Testis (tissue), 3 donors: ENCODE measurements around the gene ITPA. TPM values are rescaled to one million over a fixed set of nuclear protein-coding genes. Genes with fewer than 3 reads are reported as not detected.

Source experiments
- DNase-seq: peaks from one replicate; pipeline ENCODE4 v3.0.0-alpha.2; 2019
- H3K27ac ChIP-seq, 2 donors: fragments of 200-600 bp; sonication (generic); one replicate each; pipeline ENCODE4 v1.5.1; 2019
- H3K27me3 ChIP-seq: fragments of 200-600 bp; sonication (generic); one replicate; pipeline ENCODE4 v1.5.1; 2019
- H3K36me3 ChIP-seq: fragments of 200-600 bp; sonication (generic); one replicate; pipeline ENCODE4 v1.5.1; 2017; ENCODE audit warnings: low read depth; ENCODE audit errors: missing control alignments
- H3K4me1 ChIP-seq: fragments of 200-600 bp; sonication (generic); one replicate; pipeline ENCODE4 v1.5.1; 2019
- H3K4me3 ChIP-seq, 2 donors: fragments of 200-600 bp; sonication (generic); one replicate each; pipeline ENCODE4 v1.5.1; 2017 to 2019
- H3K9me3 ChIP-seq: fragments of 200-600 bp; sonication (generic); one replicate; pipeline ENCODE4 v1.5.1; 2017
- CTCF ChIP-seq, 3 experiments: fragments of 450-650 bp in 2 of 3; fragments of 200-600 bp in 1 of 3; sonication (generic) in 1 of 3; IDR thresholded peaks; one replicate each; pipeline ENCODE4 v1.5.1; 2016 to 2019; ENCODE audit warnings: antibody characterized with exemption in 3 of 3, mild to moderate bottlenecking in 2 of 3, moderate library complexity in 1 of 3
- POLR2A ChIP-seq: fragments of 450-650 bp; IDR thresholded peaks from one replicate; pipeline ENCODE4 v1.6.1; 2017; ENCODE audit warnings: antibody characterized with exemption, mild to moderate bottlenecking, moderate library complexity
- WGBS, 2 donors: methylation state at CpG; one replicate each; pipeline ENCODE4 v1.1.5; 2018; 5-methylcytosine and 5-hydroxymethylcytosine counted together
- intact Hi-C: fragments of 100-400 bp; cut with DNase I; formaldehyde crosslinking; loops from one replicate; pipeline ENCODE4 v1.15.1; 2023; ENCODE audit warnings: low total_unique reads
- polyA plus RNA-seq: library from polyadenylated mRNA; stranded (reverse); fragments of 350-450 nt; fragmentation: Illumina TruSeq; extraction: RNeasy Lipid Tissue Mini Kit (QIAGEN cat#74804); gene quantifications from one replicate; pipeline ENCODE4 v1.2.3, GENCODE V29; 2014; ENCODE audit warnings: low read depth, low replicate concordance; ENCODE audit not compliant: insufficient read depth
- total RNA-seq, 2 donors: library from RNA; depleted of rRNA; stranded (reverse); fragments of >200 nt; gene quantifications; one replicate each; pipeline ENCODE4 v1.2.3, GENCODE V29; 2016

The ITPA gene
- total and polyA plus RNA-seq, 3 donors from 2014 or later: 36.4 to 49.8 (median 42.2) TPM

- H3K4me3 ChIP-seq: no peak overlapping the region
- 91 to 97% methylated on average over 7 to 10 of the region's 10 CpGs for WGBS, 2 donors
- peaks cover 7% of the 10 kb centered on the region for H3K36me3 ChIP-seq
- no peak overlapping the region for H3K27ac ChIP-seq
- DNase-seq: no peak
- no peaks in the 10 kb centered on the region for H3K4me1 ChIP-seq
- H3K9me3 ChIP-seq: no peaks in the 10 kb centered on the region
- TF ChIP-seq CTCF (IDR thresholded peaks at IDR 0.05) (no peak), POLR2A (no peak)
- H3K27me3 ChIP-seq: no peaks in the 10 kb centered on the region
- intact Hi-C loops: no loop called here
These were observed 14.5 kb upstream of the ITPA start for GRCh38 chr20:3194617-3195280.

DNA sequence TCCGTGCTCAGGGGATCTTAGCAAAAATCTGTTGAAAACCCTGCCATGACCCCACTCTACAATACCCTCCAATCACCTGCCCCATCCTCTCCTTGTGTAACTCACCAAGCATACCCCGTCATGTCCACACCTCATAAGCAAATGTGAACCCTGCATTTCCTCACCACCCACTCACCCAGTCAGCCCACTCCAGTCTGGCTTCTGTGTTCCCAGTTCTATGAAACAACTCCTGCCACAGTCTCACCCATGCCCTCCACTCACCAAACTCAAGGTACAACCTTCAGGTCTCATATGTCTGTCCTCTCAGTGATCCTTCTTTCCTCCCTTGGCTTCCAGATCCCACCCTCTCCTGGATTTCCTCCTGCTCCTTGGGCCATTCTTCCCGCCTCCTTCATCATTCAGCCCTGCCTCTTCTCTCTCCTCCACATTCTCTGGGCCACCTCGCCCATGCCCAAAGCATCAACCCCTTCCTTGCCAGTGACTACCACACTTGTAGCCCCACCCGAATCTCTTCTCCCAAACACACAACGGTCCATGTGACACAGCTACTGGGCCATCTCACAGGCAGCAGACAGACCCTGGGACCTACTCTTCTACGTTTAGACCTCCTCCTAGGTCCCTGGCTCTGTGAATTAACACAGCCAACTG, 13.6 kb upstream of the ITPA start:
- 88 to 95% methylated on average over 7 of the region's 7 CpGs for WGBS, 2 donors
- TF ChIP-seq CTCF (IDR thresholded peaks at IDR 0.05): no peak
- TF ChIP-seq POLR2A: no peak
- Histone ChIP-seq H3K27ac (no peak overlapping the region), H3K36me3 (peaks cover 7% of the 10 kb centered on the region), H3K4me1 (no peaks in the 10 kb centered on the region), H3K4me3 (no peak overlapping the region), H3K27me3 (no peaks in the 10 kb centered on the region), H3K9me3 (no peaks in the 10 kb centered on the region)
- no peak for DNase-seq
- intact Hi-C loops: no loop called here

DNA sequence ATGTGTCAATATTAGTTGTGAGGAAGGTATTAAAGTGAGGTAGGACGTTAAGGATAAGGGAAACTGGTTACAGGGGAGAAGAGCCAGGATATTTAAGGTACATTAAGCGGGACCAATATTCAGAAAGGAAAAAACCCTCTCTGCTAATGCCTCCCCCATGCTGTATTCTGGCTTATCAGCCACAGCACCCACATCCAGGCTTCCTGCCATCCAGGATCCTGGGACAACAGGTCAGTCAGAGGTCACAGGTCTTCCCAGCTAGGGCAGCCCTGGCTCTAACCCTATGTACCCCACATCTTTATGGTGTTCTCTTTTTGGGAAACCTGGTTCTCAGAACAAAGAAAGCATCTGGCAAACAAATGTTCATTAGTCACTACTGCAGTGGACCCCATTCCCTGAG, 10.1 kb upstream of the ITPA start:
- WGBS, 2 donors: 47 to 64% methylated on average over 2 of the region's 2 CpGs
- intact Hi-C loops: no loop called here
- no peak for TF ChIP-seq POLR2A
- TF ChIP-seq CTCF (IDR thresholded peaks at IDR 0.05): no peak

GRCh38 chr20:3199976-3200755, 9.1 kb upstream of the ITPA start:
- H3K36me3 ChIP-seq: no peaks in the 10 kb centered on the region
- H3K4me1 ChIP-seq: peaks cover 8% of the 10 kb centered on the region
- no peaks in the 10 kb centered on the region for H3K27me3 ChIP-seq
- H3K9me3 ChIP-seq: no peaks in the 10 kb centered on the region
- no peak overlapping the region for H3K4me3 ChIP-seq
- TF ChIP-seq CTCF (IDR thresholded peaks at IDR 0.05) (no peak), POLR2A (no peak)
- intact Hi-C loops: no loop called here
- 94% methylated on average over 27 of the region's 27 CpGs for WGBS, 2 donors
- no peak for DNase-seq
- H3K27ac ChIP-seq: no peak overlapping the region

More for the DNA sequence above, 10.1 kb upstream of the ITPA start:
- H3K36me3 ChIP-seq: peaks cover 7% of the 10 kb centered on the region
- H3K4me1 ChIP-seq: peaks cover 8% of the 10 kb centered on the region
- no peak overlapping the region for H3K4me3 ChIP-seq
- no peaks in the 10 kb centered on the region for H3K27me3 ChIP-seq
- no peak for DNase-seq
- no peak overlapping the region for H3K27ac ChIP-seq
- no peaks in the 10 kb centered on the region for H3K9me3 ChIP-seq
